HG02588 (cell line): Measurements from ENCODE around the gene HSPA12A.
A peak's percentile ranks its signal among the peaks of the same experiment; 100 is the strongest.

Experiments used
- ATAC-seq: cut with Tn5 transposase; IDR thresholded peaks from one replicate; pipeline ENCODE4 v1.9.1; 2021; ENCODE audit warnings: mild to moderate bottlenecking, moderate library complexity; ENCODE audit not compliant: unreplicated experiment

The HSPA12A gene

GRCh38 chr10:116744163-116744753 is 1.9 kb upstream of the HSPA12A start:
- ATAC-seq = no peak

GRCh38 chr10:116743266-116744064 is 1.1 kb upstream of the HSPA12A start:
- no peak for ATAC-seq

GRCh38 chr10:116741391-116742351 is 695 bp downstream of the HSPA12A start:
- ATAC-seq = peak; percentile 8

- ATAC-seq = no peak
Observed at GRCh38 chr10:116740971-116741370, 1.4 kb downstream of the HSPA12A start.

GRCh38 chr10:116738339-116738738 is 4.0 kb downstream of the HSPA12A start:
- no peak for ATAC-seq

- ATAC-seq = no peak
Observed at GRCh38 chr10:116737627-116738327, 4.6 kb downstream of the HSPA12A start.

- ATAC-seq = no peak
Observed at GRCh38 chr10:116733566-116733965, 8.8 kb downstream of the HSPA12A start.

GRCh38 chr10:116732573-116732972 is 9.8 kb downstream of the HSPA12A start:
- no peak for ATAC-seq

GRCh38 chr10:116730464-116731260 is 11.7 kb downstream of the HSPA12A start:
- no peak for ATAC-seq

GRCh38 chr10:116729243-116729642 is 13.1 kb downstream of the HSPA12A start:
- no peak for ATAC-seq

- no peak for ATAC-seq
Observed at GRCh38 chr10:116728526-116729096, 13.8 kb downstream of the HSPA12A start.

- no peak for ATAC-seq
Observed at GRCh38 chr10:116723428-116724281, 18.7 kb downstream of the HSPA12A start.

- no peak for ATAC-seq
Observed at GRCh38 chr10:116722736-116723427, 19.5 kb downstream of the HSPA12A start.

- ATAC-seq = no peak
Observed at GRCh38 chr10:116721547-116722392, 20.6 kb downstream of the HSPA12A start.

- no peak for ATAC-seq
Observed at GRCh38 chr10:116720668-116721546, 21.5 kb downstream of the HSPA12A start.

- ATAC-seq = no peak
Observed at GRCh38 chr10:116720241-116720643, 22.1 kb downstream of the HSPA12A start.
